GM12878 (cell line): ENCODE results near the gene FNTB. TPM values are rescaled to one million over a fixed set of nuclear protein-coding genes. Genes with fewer than 3 reads are reported as not detected.

Source experiments
- ATF7 ChIP-seq: fragments of 450-650 bp; IDR thresholded peaks from 2 replicates; pipeline ENCODE4 v1.6.1; 2016; ENCODE audit warnings: low read depth, mild to moderate bottlenecking
- BCL11A ChIP-seq: IDR thresholded peaks from 2 replicates; pipeline ENCODE4 v1.6.1; 2011; ENCODE audit warnings: low read depth, low read length
- BHLHE40 ChIP-seq, 2 experiments: fragments of 450-650 bp in 1 of 2; IDR thresholded peaks; 2 replicates each; pipeline ENCODE4 v1.6.1; 2011 to 2017; ENCODE audit warnings: low read depth in 2 of 2, borderline replicate concordance in 1 of 2, improper control_type of control experiment in 1 of 2, low read length in 1 of 2, mild to moderate bottlenecking in 1 of 2
- CBFB ChIP-seq: IDR thresholded peaks from 2 replicates; pipeline ENCODE4 v1.6.1; 2016; ENCODE audit warnings: antibody characterized with exemption, low read depth
- CREB1 ChIP-seq: IDR thresholded peaks from 2 replicates; pipeline ENCODE4 v1.6.1; 2012; ENCODE audit warnings: low read depth, mild to moderate bottlenecking, inconsistent platforms
- FOXM1 ChIP-seq: IDR thresholded peaks from 2 replicates; pipeline ENCODE4 v1.6.1; 2012; ENCODE audit warnings: low read depth, mild to moderate bottlenecking, inconsistent platforms, low read length, moderate library complexity
- GATAD2B ChIP-seq: fragments of 450-650 bp; conservative IDR thresholded peaks from 2 replicates; pipeline ENCODE4 v1.6.1; 2017; ENCODE audit warnings: low read depth, mild to moderate bottlenecking, moderate library complexity
- HDGF ChIP-seq: fragments of 450-650 bp; IDR thresholded peaks from 2 replicates; pipeline ENCODE4 v1.6.1; 2016; ENCODE audit warnings: antibody characterized with exemption
- KDM1A ChIP-seq: fragments of 200-600 bp; sonication (generic); IDR thresholded peaks from 2 replicates; pipeline ENCODE4 v1.6.1; 2016; ENCODE audit warnings: borderline replicate concordance
- KLF5 ChIP-seq: fragments of 450-650 bp; IDR thresholded peaks from 2 replicates; pipeline ENCODE4 v1.6.1; 2014; ENCODE audit warnings: mild to moderate bottlenecking; ENCODE audit not compliant: partially characterized antibody
- MTA2 ChIP-seq: fragments of 450-650 bp; IDR thresholded peaks from 2 replicates; pipeline ENCODE4 v1.6.1; 2016; ENCODE audit warnings: low read depth, mild to moderate bottlenecking, moderate library complexity
- MYC ChIP-seq: IDR thresholded peaks from 2 replicates; pipeline ENCODE4 v1.6.1; 2011; ENCODE audit warnings: mild to moderate bottlenecking, low read length, moderate library complexity, inconsistent platforms; ENCODE audit not compliant: insufficient read depth, insufficient replicate concordance, insufficient read length, severe bottlenecking
- NFIC ChIP-seq: IDR thresholded peaks from 2 replicates; pipeline ENCODE4 v1.6.1; 2012; ENCODE audit warnings: low read depth, mild to moderate bottlenecking, inconsistent platforms, low read length, moderate library complexity
- NFYB ChIP-seq: IDR thresholded peaks from 2 replicates; pipeline ENCODE4 v1.6.1; 2011; ENCODE audit warnings: low read depth, mild to moderate bottlenecking, low read length, improper control_type of control experiment, moderate library complexity; ENCODE audit not compliant: insufficient read depth
- NR2C1 ChIP-seq: fragments of 450-650 bp; IDR thresholded peaks from 2 replicates; pipeline ENCODE4 v1.6.1; 2017; ENCODE audit warnings: antibody characterized with exemption, mild to moderate bottlenecking, moderate library complexity
- NR2F1 ChIP-seq: fragments of 450-650 bp; conservative IDR thresholded peaks from 2 replicates; pipeline ENCODE4 v1.6.1; 2017; ENCODE audit warnings: mild to moderate bottlenecking
- NRF1 ChIP-seq: conservative IDR thresholded peaks from 2 replicates; pipeline ENCODE4 v1.6.1; 2011; ENCODE audit warnings: mild to moderate bottlenecking, low read depth, low read length, improper control_type of control experiment
- PKNOX1 ChIP-seq: fragments of 450-650 bp; IDR thresholded peaks from 2 replicates; pipeline ENCODE4 v1.6.1; 2016; ENCODE audit warnings: mild to moderate bottlenecking
- PML ChIP-seq: IDR thresholded peaks from 2 replicates; pipeline ENCODE4 v1.6.1; 2012; ENCODE audit warnings: low read length, inconsistent platforms
- RELA ChIP-seq: fragments of 450-650 bp; IDR thresholded peaks from 2 replicates; pipeline ENCODE4 v1.8.0; 2014; ENCODE audit warnings: borderline replicate concordance; ENCODE audit not compliant: partially characterized antibody
- RUNX3 ChIP-seq: IDR thresholded peaks from 2 replicates; pipeline ENCODE4 v1.6.1; 2012; ENCODE audit warnings: low read length, inconsistent platforms
- SIN3A ChIP-seq: IDR thresholded peaks from 2 replicates; pipeline ENCODE4 v1.6.1; 2012; ENCODE audit warnings: low read depth, low read length, improper control_type of control experiment
- SIX5 ChIP-seq: IDR thresholded peaks from 2 replicates; pipeline ENCODE4 v1.6.1; 2011; ENCODE audit warnings: mild to moderate bottlenecking, low read depth, low read length, moderate library complexity; ENCODE audit not compliant: severe bottlenecking
- SRF ChIP-seq, 2 experiments: IDR thresholded peaks; 2 replicates each; pipeline ENCODE4 v1.6.1; 2011; ENCODE audit warnings: low read depth in 2 of 2, low read length in 2 of 2, mild to moderate bottlenecking in 1 of 2, moderate library complexity in 1 of 2
- TARDBP ChIP-seq: IDR thresholded peaks from 2 replicates; pipeline ENCODE4 v1.6.1; 2016; ENCODE audit warnings: borderline replicate concordance
- YY1 ChIP-seq: IDR thresholded peaks from 2 replicates; pipeline ENCODE4 v1.6.1; 2011; ENCODE audit warnings: low read depth, mild to moderate bottlenecking, low read length
- ZNF274 ChIP-seq: IDR thresholded peaks from one replicate; pipeline ENCODE4 v1.8.0; 2011; ENCODE audit not compliant: insufficient read length, insufficient read depth
- ZNF384 ChIP-seq: IDR thresholded peaks from 2 replicates; pipeline ENCODE4 v1.6.1; 2012; ENCODE audit warnings: low read depth, mild to moderate bottlenecking, low read length, improper control_type of control experiment, borderline replicate concordance
- ZNF592 ChIP-seq: fragments of 450-650 bp; IDR thresholded peaks from 2 replicates; pipeline ENCODE4 v1.6.1; 2017; ENCODE audit warnings: mild to moderate bottlenecking, moderate library complexity
- polyA plus RNA-seq, 11 experiments: library from polyadenylated mRNA; depleted of rRNA in 4 of 11; unstranded in 6 of 11; stranded (reverse) in 5 of 11; fragments of >200 nt; fragmentation: Nextera tagmentation in 4 of 11; fragmentation: Illumina TruSeq in 1 of 11; extraction: Ambion mirVana in 4 of 11; extraction: Trizol in 1 of 11; gene quantifications; 1 replicate in 1 of 11; 2 replicates in 10 of 11; pipeline versions ENCODE4 v1.2.1 to v1.2.3, GENCODE V29; 2011 to 2016; ENCODE audit warnings: inconsistent platforms in 2 of 11, missing spikeins in 2 of 11, low read depth in 1 of 11
- total RNA-seq, 4 experiments: library from RNA; depleted of rRNA in 3 of 4; stranded (reverse); fragments of >200 nt in 3 of 4; fragmentation: Illumina TruSeq in 1 of 4; extraction: Trizol in 1 of 4; gene quantifications; 2 replicates each; pipeline versions ENCODE4 v1.2.1 to v1.2.3, GENCODE V29; 2013 to 2021

Gene FNTB
- total and polyA plus RNA-seq, 10 of the 15 experiments (the other 5 are each of a cell fraction or from before 2014, with no cell fraction given) = 10.4 to 25.1 (median 16.7) TPM

- peak; percentile 33 for TF ChIP-seq MYC
- TF ChIP-seq NR2F1 = no peak
- no peak for TF ChIP-seq PML
- TF ChIP-seq NR2C1 = peak; percentile 68; the same call in 1 of the 2 replicates
- TF ChIP-seq FOXM1 = no peak
- peak; percentile 60 for TF ChIP-seq YY1
- peak; percentile 85; the same call in 1 of the 2 replicates for TF ChIP-seq SIN3A
- TF ChIP-seq ZNF274 = no peak
- TF ChIP-seq SIX5 = peak; percentile 96
- TF ChIP-seq NRF1 = 0 out of 2 replicates have a peak, but pooled peaks have one; percentile 38
- no peak for TF ChIP-seq KLF5
- TF ChIP-seq NFYB = no peak
- TF ChIP-seq RELA = peak; percentile 54
- no peak for TF ChIP-seq NFIC
- peak; percentile 91 for TF ChIP-seq TARDBP
- peak; percentile 86; the same call in 1 of the 2 replicates for TF ChIP-seq HDGF
- TF ChIP-seq CBFB = peak; percentile 62; the same call in 1 of the 2 replicates
- TF ChIP-seq BCL11A = no peak
- 0 out of 2 replicates have a peak, but pooled peaks have one; percentile 57 for TF ChIP-seq PKNOX1
- TF ChIP-seq ZNF384 = no peak
- TF ChIP-seq MTA2 = no peak
- TF ChIP-seq GATAD2B = no peak
- TF ChIP-seq ZNF592 = no peak
- 0 out of 4 replicates have a peak, but pooled peaks of 1 of the 2 experiments have one; percentile 42 for TF ChIP-seq SRF (IDR thresholded peaks at IDR 0.05; ENCODE audit: low read depth in 2 of 2, low read length in 2 of 2)
- TF ChIP-seq ATF7 = peak; percentile 69
- TF ChIP-seq KDM1A = no peak
- TF ChIP-seq BHLHE40 (IDR thresholded peaks at IDR 0.05; ENCODE audit: borderline replicate concordance in 1 of 2, low read depth in 2 of 2, low read length in 1 of 2) = peak; percentile 92 to 95
- peak; percentile 92 for TF ChIP-seq CREB1
- TF ChIP-seq RUNX3 = peak; percentile 86
These were observed 115.9 kb downstream of the FNTB start, which contains the start of gene MAX (continued) for GRCh38 chr14:65102441-65103149.
